GM18951 (cell line): ENCODE measurements around the gene MSI2.

Experiments used
- POLR2A ChIP-seq: IDR thresholded peaks from 4 replicates; pipeline ENCODE4 v1.6.1; 2011; ENCODE audit warnings: mild to moderate bottlenecking; ENCODE audit not compliant: insufficient read length, insufficient read depth; ENCODE audit errors: extremely low read depth
- in situ Hi-C: fragments of 300-500 bp; cut with MboI; formaldehyde crosslinking; loops from one replicate; pipeline ENCODE4 v1.12.0; 2022; ENCODE audit warnings: low sequenced_read_pairs, mixed read lengths, inconsistent platforms; ENCODE audit not compliant: unreplicated experiment

MSI2 gene

DNA sequence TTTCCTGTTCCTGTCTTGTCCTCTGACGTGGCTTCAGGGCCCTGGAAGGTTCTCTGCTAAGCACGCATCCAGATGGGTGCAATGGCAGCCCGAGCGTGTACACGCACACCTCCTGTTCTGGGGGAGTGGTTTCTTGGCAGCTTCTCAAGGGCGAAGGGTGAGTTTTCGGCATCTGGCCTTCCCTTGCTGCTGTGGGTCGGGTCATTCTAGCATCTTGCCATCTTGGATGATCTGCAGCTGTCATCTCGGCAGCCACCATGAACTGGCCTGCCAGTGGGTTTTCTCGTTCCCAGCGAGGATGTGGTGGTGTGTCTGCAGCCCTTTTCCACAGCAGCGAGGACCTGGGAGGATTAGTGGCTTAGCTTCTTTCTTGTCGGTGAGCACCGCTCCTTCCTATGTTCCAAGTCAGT lies 10.6 kb downstream of the MSI2 start:
- TF ChIP-seq POLR2A, result no peak
- in situ Hi-C loops, result no loop called here

DNA sequence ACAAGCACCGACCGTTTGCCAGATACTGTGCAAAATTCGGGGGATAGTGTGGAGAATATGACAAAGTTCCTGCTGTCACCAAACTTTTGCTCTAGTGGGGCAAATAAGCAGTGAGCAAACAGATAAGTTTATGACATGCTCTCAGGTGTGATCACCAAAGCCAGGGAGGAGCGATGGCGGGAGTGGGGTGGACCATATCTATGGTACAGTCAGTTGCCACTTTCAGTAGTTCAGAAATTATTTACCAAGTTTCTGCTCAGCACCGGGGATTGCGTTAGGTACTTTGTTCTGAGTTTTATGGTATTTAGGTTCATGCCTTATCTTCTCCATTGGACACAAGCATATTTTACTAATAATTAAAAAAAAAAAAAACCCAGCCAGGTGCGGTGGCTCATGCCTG lies 11.9 kb downstream of the MSI2 start:
- in situ Hi-C loops, result no loop called here
- no peak for TF ChIP-seq POLR2A

DNA sequence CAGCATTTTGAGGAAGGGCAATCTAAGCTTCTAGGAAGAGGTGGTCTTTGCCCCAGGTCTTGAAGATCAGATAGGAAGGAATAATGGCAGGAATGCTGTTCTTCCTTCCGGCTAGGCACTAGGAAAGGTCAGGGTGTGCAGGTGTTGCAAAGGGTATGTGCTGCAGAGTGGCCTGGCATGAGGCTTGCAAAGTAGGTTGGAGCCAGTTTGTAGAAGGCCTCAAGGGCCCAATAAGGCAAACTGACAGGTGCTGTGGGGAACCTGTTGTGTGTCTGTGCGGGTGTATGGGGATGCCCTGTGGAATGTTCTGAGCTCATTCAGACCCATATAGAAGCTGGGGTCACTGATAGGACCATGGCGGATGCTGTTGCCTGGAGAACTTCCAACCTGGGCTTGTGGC lies 12.7 kb downstream of the MSI2 start:
- TF ChIP-seq POLR2A, result no peak
- in situ Hi-C loops, result no loop called here

DNA sequence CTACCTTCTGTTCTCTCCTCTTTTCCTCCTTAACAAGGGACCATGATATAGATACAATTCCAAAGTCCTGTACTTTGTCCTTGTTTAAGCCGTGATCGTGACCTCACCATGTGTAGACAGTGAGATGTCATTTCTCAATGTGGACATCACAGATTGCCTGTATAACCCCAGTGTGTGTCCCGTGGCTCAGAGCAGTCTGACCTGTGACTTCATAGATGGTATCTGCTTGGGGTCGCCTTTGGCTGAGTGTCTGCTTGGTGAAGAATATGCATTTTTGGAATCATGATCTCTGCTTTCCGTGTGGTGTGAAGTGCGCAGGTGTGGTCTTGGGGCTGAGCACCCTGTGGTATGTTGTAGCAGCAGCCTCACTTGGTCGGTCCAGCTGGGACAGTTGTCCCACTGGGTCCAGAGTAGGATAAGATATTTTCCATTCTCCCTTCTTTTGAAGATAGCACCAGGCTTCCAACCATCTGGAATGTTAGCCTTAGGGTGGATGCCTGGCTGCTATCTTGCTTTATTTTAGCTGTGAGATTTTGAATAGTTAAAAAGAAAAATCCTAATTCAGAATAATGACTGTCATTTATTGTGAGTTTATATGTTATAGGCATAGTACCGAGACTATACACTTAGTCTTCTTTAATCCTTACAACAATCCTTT lies 13.4 kb downstream of the MSI2 start:
- in situ Hi-C loops, result no loop called here
- no peak for TF ChIP-seq POLR2A

DNA sequence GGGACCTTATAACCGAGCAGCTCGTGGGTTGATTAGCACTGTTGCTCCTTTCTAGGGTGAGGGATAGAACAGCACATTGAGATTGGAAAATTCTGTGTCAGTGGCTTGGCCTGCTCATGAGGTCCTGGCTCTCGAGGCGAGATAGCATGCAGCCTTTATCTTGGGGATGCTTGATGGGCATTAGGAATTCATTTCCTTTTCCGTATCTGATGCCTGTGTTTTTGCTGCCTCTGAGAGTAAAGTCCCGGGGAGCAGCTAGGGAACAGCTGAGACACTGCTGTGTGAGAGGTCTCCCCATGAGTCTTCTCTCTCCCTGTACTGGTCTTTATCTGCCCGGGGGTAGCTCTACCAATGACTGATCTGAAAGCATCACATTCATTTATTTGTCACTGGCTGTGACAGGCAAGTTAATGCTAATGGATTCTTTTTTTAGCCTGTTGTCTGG lies 14.5 kb downstream of the MSI2 start:
- in situ Hi-C loops, result no loop called here
- TF ChIP-seq POLR2A, result no peak

DNA sequence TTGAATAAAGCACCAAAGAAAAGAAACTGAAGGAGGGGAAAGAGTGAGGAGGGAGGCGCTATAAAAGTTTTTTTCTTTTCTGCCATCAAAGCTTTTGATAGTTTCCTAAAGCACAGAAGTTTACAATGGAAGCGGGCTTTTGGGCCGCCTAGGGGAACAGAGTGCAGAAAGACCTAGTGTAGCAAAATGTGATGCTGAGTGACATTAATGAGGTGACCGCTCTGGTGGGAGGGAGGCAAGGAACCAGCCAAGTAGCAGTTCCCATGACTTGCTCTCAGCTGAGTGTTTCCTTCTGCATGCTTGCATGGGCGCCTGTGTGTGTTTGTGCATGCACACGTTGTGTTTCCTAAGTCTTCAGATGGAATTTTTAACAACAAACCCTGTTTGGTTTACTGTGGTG lies 15.5 kb downstream of the MSI2 start:
- in situ Hi-C loops, result no loop called here

DNA sequence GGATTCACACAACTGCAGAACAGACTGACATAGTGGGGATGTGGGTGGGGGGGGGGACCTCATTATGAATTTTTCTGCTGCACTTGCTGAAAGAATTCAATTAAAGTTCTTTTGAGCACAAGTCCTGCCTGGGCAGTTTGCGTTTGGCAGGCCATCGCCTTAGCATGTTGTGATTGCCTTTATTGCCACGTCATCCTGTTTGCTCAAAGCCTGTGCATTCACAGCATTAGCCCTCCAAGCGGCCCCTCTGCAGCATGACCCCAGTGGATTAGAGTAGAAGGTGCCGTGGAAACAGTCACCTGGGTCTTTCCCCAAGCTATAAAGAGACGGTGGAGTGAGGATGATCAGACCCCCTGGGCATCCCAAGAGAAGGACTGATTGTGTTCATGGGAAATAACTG lies 17.2 kb downstream of the MSI2 start:
- in situ Hi-C loops, result no loop called here
- TF ChIP-seq POLR2A, result no peak

More for the DNA sequence above, 15.5 kb downstream of the MSI2 start:
- TF ChIP-seq POLR2A, result no peak

DNA sequence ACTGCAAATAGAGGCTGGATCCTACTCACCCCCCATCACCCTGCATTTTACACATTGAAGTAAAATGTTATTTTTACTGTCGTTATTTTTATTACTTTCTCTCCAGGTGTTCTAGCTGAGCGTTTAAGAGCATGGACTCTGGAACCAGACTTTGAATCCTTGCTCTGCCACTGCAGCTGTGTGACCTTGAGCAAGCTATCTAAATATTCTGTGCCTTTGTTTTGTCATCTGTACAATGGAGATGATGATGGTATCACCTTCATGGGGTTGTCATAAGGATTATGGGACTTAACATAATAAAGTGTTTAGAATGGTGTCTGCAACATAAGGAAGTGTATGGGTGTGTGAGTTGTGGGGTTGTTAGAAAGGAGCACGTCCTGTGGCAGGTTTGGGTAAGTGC lies 17.8 kb downstream of the MSI2 start:
- in situ Hi-C loops, result no loop called here
- TF ChIP-seq POLR2A, result no peak

DNA sequence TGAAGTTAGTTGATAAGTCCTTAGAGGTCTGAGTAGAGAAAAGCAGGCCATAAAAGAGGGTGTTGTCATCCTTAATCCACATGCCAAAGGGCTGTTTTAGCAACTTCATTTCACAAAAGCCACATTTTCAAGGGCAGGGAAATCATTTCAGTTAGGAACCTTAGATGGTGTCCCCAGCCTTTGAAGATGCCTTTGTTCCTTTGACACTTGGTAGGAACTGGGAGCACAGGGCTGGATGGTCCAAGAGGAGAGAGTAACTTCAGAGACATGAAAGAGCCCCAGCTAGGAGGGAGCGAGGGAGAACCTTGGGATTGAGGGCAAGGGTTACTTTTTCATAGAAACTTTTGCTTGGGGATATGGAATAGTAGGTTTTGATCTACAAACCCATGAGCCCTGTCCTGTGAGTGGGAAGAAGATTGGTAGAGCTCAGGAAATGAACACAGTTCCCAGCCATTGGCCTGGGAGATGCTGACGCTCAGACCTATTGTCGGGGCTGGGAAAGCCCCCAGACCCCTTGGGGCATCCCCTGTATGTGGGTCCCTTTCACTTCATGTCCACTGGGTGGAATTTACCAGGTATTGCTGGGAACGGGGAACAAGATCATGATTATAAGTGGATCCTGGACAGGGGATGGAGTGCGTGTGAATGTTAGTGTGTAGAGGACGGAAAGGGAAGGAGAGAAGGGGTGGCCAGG lies 18.9 kb downstream of the MSI2 start:
- in situ Hi-C loops, result no loop called here
- TF ChIP-seq POLR2A, result no peak

DNA sequence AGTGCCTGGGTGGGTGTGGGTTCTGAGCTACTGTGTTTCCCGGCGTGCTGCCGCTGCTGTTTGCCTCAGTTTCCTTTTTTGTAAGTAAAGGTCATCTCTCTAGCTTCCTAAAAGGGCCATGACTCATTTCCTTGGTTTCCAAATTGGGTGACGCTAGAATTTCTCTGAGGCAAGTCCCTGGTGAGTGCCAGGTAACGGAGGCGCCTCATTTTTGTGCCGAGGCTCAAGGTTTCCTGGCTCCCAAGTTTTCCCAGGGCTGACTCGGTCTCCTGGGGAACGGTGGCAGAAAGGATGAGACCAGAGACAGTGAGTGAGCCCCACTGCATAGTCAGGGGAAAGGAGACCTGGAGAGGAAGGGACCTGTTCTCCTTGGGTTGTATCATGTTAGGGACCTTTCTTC lies 20.3 kb downstream of the MSI2 start:
- no peak for TF ChIP-seq POLR2A
- in situ Hi-C loops, result no loop called here

DNA sequence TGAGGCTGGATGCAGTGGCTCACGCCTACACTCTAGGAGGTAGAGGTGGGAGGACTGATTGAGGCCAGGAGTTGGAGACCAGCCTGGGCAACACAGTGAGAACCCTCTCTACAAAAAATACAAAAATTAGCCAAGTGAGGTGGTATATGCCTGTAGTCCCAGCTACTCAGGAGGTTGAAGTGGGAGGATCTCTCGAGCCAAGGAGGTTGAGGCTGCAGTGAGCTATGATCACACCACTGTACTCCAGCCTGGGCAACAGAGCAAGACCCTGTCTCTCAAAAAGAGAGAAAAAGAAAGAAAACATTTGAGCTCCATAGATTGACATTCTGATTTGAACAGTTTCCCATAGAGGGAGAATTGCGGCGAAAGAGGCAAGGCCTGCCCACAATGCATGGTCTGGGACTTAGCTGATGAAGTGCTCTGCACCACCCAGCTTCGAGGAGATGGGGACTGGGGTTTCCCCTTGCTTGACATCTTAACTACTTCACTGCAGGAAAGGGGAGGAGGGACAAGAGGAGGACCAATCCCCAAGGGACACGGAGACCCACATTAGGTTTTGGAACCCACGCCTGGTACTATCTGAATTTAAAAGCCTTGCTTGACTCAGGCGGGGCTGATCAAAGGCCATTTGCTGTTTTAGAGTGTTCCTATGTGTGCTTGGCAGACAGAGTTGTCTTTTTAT lies 21.7 kb downstream of the MSI2 start:
- TF ChIP-seq POLR2A, result no peak
- in situ Hi-C loops, result no loop called here

DNA sequence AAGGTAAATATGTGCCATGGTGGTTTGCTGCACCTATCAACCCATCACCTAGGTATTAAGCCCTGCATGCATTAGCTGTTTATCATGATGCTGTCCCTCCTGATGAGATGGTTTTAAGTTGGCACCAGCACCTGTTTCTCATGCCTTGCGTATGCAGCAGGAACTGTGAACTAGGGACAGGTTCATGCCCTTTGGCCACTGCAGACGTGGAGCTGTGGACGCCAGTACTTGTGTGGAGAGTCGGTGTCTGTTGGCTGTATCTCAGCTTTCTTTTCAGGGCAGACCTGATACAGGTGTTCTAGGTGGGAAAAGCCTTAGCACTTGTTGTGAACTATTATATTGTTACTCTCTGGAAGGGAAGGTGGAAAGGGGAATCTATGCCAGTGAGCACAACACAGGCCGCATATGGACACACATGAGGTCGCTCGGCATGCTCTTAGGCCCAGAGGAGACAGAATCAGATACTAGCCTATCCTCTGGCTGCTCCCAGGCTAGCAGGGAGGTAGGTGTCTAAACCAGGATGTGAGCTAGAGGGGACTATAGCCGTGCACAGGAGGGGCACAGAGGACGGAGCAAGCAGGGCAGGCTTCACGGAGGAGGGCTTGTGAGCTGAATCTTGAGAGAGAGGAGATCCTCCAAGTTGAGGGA lies 22.5 kb downstream of the MSI2 start:
- in situ Hi-C loops, result no loop called here
- TF ChIP-seq POLR2A, result no peak

DNA sequence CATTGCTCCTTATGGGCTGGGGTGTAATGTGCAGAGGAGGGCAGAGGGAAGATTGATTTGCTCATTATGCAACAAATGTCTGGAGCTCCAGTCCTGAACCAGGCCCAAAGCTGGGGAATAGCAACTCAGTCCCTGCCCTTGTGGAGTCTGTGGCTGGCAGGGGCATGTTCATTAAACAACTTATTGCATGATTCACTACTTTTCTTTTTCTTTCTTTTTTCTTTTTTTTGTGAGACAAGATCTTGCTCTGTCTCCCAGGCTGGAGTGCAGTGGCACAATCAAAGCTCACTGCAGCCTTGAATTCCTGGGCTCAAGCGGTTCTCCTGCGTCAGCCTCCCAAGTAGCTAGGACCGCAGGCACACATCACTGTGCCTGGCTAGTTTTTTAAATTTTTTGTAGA lies 23.1 kb downstream of the MSI2 start:
- TF ChIP-seq POLR2A, result no peak
- in situ Hi-C loops, result no loop called here
